22Rv1 (cell line): ENCODE measurements around the gene SPOCK1.
A peak's percentile ranks its signal among the peaks of the same experiment; 100 is the strongest.
"Not testable (repeated sequence)": the region's sequence is repeated elsewhere in the genome, so short reads cannot be mapped to it uniquely, and the experiment has no call there.

Source experiments
- H3K27ac ChIP-seq: fragments of 450-650 bp; 2 replicates; pipeline ENCODE4 v1.5.1; 2017
- ZFX ChIP-seq: fragments of 450-650 bp; IDR thresholded peaks from 2 replicates; pipeline ENCODE4 v1.6.1; 2017; ENCODE audit warnings: antibody characterized with exemption, borderline replicate concordance
- TF ChIP-seq, protein P1 (sequence below): fragments of 450-650 bp; IDR thresholded peaks from 2 replicates; pipeline ENCODE4 v1.5.1; 2017; ENCODE audit warnings: mild to moderate bottlenecking

The SPOCK1 gene

DNA sequence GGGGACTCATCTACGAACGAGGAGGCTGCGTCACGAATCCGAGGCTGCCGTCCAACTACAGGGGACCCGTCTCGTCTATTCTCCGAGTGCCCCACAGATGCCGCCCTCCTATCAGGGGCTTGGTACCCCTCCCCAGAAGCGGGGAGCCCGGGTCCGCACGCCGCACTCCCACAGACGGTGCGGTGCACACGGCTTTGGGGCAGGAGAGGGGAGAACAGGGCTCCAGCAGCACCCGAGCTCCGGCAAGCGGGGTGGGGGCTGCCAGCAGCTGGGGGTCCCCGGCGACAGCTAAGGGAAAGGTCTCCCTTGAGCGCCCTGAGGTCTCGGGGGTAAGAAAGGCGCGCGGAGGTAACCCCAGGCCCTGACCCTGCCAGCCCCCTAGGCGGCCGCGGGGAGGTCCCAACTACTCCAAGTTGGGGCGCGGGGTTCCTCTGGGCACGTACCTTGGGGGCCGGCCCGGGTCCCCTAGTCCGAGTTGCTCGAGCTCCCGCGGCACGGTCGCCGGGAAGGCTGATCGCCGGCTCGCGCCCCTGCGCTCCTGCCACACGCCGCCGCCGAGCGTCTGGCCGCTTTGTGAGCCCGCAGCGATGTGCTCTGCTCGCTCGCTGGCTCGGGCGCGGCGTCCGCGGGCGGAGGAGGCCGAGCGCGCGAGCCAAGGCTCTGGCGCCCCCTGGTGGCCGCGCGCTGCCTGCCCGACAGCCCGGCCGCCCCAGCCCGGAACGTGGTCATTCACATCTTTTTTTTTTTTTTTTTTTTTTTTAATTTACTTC is at the start of gene SPOCK1:
Gene SPOCK1 (minus strand): TSS at position 591 of the 770 bp plus-strand sequence.
- H3K27ac ChIP-seq: no peak within 1 kb of the TSS
- no peak for TF ChIP-seq ZFX
- TF ChIP-seq, protein P1, sequence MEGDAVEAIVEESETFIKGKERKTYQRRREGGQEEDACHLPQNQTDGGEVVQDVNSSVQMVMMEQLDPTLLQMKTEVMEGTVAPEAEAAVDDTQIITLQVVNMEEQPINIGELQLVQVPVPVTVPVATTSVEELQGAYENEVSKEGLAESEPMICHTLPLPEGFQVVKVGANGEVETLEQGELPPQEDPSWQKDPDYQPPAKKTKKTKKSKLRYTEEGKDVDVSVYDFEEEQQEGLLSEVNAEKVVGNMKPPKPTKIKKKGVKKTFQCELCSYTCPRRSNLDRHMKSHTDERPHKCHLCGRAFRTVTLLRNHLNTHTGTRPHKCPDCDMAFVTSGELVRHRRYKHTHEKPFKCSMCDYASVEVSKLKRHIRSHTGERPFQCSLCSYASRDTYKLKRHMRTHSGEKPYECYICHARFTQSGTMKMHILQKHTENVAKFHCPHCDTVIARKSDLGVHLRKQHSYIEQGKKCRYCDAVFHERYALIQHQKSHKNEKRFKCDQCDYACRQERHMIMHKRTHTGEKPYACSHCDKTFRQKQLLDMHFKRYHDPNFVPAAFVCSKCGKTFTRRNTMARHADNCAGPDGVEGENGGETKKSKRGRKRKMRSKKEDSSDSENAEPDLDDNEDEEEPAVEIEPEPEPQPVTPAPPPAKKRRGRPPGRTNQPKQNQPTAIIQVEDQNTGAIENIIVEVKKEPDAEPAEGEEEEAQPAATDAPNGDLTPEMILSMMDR: peak; percentile 93

DNA sequence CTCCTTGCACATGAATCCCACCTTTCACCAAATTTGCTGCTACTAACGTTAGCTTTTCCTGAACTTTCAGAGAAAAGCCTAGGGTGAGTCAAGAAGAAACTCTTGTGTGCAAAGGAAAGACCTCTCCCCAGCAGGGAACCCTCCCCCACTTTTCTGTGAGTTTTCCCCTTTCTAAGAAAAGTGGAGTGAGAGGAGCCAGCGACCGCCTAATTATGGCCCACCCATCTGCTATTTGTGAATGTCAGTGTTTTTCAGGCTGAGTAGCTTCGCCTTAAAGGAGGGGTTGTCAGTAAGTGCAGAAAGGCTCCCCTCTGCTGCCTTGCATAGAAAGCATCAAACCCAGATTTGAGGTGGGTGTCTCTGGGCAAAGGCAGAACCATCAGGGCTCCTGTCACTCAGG is 46.8 kb upstream of the SPOCK1 start:
- H3K27ac ChIP-seq: no peak overlapping the region
- TF ChIP-seq ZFX: no peak
- TF ChIP-seq, protein P1: no peak

DNA sequence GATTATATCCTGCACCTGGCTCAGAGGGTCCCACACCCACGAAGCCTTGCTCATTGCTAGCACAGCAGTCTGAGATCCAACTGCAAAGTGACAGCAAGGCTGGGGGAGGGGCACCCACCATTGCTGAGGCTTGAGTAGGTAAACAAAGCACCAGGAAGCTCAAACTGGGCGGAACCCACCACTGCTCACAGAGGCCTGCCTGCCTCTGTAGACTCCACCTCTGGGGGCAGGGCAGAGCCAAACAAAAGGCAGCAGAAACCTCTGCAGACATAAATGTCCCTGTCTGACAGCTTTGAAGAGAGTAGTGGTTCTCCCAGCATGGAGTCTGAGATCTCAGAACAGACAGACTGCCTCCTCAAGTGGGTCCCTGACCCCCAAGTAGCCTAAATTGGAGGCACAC is 36.3 kb upstream of the SPOCK1 start:
- not testable (repeated sequence) for H3K27ac ChIP-seq
- TF ChIP-seq, protein P1: peak; percentile 10; the same call in 1 of the 2 replicates

DNA sequence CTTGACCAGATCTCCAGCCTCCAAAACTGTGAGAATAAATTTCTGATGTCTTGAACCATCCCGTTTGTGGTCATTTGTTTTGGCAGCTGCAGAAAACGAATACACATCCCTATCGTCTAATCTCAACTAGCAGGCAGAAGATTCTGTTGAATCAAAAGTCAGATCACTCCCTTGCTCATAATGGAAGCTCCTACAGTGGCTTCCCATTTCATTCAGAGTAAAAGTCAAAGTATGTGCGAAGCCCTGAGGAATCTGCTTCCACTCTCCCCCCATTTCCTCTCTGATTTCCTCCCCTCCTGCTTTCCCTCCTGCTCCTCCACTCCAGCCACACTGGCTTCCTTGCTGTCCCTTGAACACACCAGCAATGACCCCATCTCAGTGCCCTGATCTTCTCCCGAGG is 34.8 kb upstream of the SPOCK1 start:
- H3K27ac ChIP-seq: no peak overlapping the region
- TF ChIP-seq ZFX: no peak
- TF ChIP-seq, protein P1: no peak

DNA sequence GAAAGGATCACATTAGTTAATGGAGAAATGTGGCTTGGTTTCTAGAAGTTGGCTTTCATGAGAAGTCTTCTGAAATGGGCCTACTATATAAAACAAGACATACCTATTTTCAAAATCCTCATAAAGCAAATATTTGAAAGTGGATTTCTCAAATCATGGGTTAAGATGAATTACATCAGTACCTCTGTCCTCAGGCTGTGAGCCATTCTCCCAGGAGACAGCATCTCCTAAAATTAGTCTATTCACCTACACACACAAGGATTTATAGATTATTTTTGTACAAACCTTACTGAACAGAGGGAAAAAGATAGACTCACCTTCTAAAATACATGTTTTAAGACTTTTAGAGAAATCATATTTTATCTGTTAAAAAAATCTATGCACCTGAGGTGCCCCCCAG is 32.1 kb upstream of the SPOCK1 start:
- TF ChIP-seq, protein P1: no peak
- TF ChIP-seq ZFX: no peak
- H3K27ac ChIP-seq: no peak overlapping the region

DNA sequence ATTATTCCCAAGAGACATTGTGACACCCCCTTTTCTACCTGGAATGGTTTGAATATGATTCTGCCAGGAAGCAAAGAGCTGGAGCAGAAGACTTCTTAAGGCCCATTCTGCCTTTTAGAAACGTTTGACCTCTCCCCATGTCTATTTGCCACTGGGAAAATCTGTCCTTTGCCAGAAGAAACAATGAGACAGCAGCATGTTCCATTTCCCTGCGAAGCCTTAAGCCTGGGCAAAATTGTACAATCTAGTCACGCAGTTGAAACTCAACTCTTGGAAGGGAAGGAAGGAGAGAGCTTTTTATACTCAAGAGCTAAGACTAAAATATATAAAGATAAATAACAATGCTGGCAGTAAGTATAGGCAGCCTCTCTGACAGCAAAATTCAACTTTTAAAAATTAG is 22.1 kb upstream of the SPOCK1 start:
- TF ChIP-seq ZFX: no peak
- no peak overlapping the region for H3K27ac ChIP-seq

DNA sequence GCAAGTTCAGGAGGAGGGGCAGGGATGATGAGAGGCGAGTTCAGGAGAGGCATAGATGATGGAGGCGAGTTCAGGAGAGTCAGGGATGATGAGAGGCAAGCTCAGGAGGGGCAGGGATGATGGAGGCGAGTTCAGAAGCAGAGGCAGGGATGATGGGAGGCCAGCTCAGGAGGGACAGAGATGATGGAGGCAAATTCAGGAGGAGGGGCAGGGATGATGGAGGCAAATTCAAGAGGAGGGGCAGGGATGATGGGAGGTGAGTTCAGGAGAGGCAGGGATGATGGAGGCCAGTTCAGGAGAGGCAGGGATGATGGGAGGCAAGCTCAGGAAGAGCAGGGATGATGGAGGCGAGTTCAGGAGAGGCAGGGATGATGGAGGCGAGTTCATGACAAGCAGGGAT is 17.8 kb upstream of the SPOCK1 start:
- no peak for TF ChIP-seq ZFX
- no peak overlapping the region for H3K27ac ChIP-seq

DNA sequence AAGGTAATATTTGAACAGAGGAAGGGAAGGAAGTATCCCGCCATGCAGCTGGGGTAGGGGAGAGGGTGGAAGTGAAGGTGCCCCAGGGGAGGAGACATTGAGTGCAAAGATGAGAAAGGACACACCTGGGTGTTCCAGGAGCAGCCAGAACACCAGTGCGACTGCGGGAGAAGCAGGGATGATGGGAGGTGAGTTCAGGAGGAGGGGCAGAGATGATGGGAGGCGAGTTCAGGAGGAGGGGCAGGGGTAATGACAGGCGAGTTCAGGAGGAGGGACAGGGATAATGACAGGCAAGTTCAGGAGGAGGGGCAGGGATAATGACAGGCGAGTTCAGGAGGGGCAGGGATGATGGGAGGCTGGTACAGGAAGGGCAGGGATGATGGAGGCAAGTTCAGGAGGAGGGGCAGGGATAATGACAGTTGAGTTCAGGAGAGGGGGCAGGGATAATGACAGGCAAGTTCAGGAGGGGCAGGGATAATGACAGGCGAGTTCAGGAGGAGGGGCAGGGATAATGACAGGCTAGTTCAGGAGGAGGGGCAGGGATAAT is 17.2 kb upstream of the SPOCK1 start:
- TF ChIP-seq ZFX: no peak
- TF ChIP-seq, protein P1: no peak
- peak overlapping the region; percentile 32; the same call in 1 of the 2 replicates for H3K27ac ChIP-seq
